Vagina (tissue), 2 donors: ENCODE data around the gene HTRA3. TPM values are rescaled to one million over a fixed set of nuclear protein-coding genes. Genes with fewer than 3 reads are reported as not detected.

Experiments used
- DNase-seq, 2 donors: peaks; one replicate each; pipeline ENCODE4 v3.0.0-alpha.2; 2017; ENCODE audit errors: extremely low spot score in 2 of 2
- H3K27ac ChIP-seq: fragments of 200-600 bp; sonication (generic); one replicate; pipeline ENCODE4 v1.5.1; 2019
- H3K27me3 ChIP-seq: fragments of 200-600 bp; sonication (generic); one replicate; pipeline ENCODE4 v1.5.1; 2019
- H3K36me3 ChIP-seq, 2 donors: fragments of 200-600 bp; sonication (generic); one replicate each; pipeline ENCODE4 v1.5.1; 2017 to 2019
- H3K4me1 ChIP-seq: fragments of 200-600 bp; sonication (generic); one replicate; pipeline ENCODE4 v1.5.1; 2019
- H3K4me3 ChIP-seq, 2 donors: fragments of 200-600 bp; sonication (generic); 1 replicate in 1 of 2; 2 replicates in 1 of 2; pipeline ENCODE4 v1.5.1; 2016 to 2019
- H3K9me3 ChIP-seq: fragments of 200-600 bp; sonication (generic); one replicate; pipeline ENCODE4 v1.5.1; 2019
- POLR2A ChIP-seq, 2 donors: fragments of 450-650 bp; IDR thresholded peaks; one replicate each; pipeline ENCODE4 v1.6.1; 2017; ENCODE audit warnings: antibody characterized with exemption in 2 of 2, mild to moderate bottlenecking in 2 of 2, moderate library complexity in 2 of 2
- POLR2AphosphoS5 ChIP-seq, 2 donors: sonication (generic); formaldehyde crosslinking; IDR thresholded peaks; one replicate each; pipeline ENCODE4 v1.9.0; 2017; ENCODE audit warnings: antibody characterized with exemption in 2 of 2, mild to moderate bottlenecking in 2 of 2, low read depth in 1 of 2; ENCODE audit not compliant: insufficient read depth in 1 of 2
- intact Hi-C: fragments of 100-400 bp; cut with DNase I; formaldehyde crosslinking; loops from one replicate; pipeline ENCODE4 v1.15.1; 2023
- total RNA-seq: library from RNA; depleted of rRNA; stranded (reverse); fragments of >200 nt; gene quantifications from one replicate; pipeline ENCODE4 v1.2.3, GENCODE V29; 2016
- TF ChIP-seq, protein P1 (sequence below), 3 experiments: fragments of 450-650 bp in 2 of 3; fragments of 200-600 bp in 1 of 3; sonication (generic) in 1 of 3; IDR thresholded peaks; one replicate each; pipeline ENCODE4 v1.5.1; 2017 to 2019; ENCODE audit warnings: antibody characterized with exemption in 3 of 3, mild to moderate bottlenecking in 2 of 3, moderate library complexity in 2 of 3

The HTRA3 gene
- total RNA-seq, 1 donor from 2014 or later: 33.1 TPM

DNA sequence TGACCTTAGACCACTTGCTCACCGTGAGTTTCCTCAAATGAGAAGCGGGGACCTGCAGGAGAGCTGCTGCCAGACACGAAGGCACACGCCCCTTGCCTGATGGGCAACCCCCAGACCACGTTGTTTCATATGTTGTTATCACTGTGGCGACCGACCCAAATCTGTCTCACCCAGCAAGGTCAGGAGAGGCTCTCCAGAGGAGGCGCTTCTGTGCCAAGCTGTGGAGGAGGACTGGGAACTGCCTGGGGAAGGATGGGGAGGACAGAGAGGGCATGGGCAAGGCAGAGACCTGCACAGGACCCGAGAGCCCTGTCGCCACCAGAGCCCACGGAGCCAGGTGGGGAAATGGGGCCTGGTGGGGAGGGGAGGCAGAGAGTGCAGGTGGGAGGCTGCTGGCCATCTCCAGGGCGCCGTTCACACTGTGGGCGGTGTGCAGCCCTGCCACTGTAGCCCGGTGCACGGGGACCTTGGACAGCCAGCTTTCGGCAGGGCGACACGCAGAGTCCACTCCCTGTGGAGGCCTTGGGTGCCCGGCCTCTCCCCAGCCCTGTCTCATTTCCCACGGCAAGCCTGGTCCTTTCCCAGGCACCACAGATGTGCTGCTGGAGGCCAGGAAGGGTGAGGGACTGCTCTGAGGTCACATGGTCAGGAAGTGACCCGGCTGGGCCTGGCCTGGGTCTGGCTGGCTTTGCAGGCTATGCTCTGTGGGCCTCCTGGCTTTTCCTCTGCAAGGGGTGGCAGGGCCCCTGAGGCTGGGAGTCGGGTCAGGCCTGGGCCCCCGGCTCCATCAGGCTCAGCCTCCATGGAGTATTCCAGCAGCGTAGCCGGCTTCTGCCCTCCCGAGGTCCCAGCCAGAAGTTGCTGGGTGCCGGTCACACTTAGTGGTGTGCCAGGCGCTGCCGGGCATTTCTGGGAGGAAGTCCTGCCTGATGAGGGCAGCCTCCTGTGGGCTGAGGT is 3.2 kb downstream of the HTRA3 start:
- H3K36me3 ChIP-seq: no peaks in the 10 kb centered on the region
- intact Hi-C loops: loop anchor here (10.0 kb wide), 1 partner anchor 132 kb away; no protein-coding TSS in a partner anchor
- peak overlapping the region; percentile 89 for H3K27ac ChIP-seq
- no peak for TF ChIP-seq POLR2A (IDR thresholded peaks at IDR 0.05)
- TF ChIP-seq POLR2AphosphoS5 (IDR thresholded peaks at IDR 0.05; ENCODE audit: insufficient read depth in 1 of 2, low read depth in 1 of 2): peak in 1 of 2 donors; percentile 22
- no peaks in the 10 kb centered on the region for H3K9me3 ChIP-seq
- no peaks in the 10 kb centered on the region for H3K27me3 ChIP-seq
- DNase-seq: no peak
- H3K4me3 ChIP-seq: no peak overlapping the region
- H3K4me1 ChIP-seq: peaks cover 73% of the 10 kb centered on the region

DNA sequence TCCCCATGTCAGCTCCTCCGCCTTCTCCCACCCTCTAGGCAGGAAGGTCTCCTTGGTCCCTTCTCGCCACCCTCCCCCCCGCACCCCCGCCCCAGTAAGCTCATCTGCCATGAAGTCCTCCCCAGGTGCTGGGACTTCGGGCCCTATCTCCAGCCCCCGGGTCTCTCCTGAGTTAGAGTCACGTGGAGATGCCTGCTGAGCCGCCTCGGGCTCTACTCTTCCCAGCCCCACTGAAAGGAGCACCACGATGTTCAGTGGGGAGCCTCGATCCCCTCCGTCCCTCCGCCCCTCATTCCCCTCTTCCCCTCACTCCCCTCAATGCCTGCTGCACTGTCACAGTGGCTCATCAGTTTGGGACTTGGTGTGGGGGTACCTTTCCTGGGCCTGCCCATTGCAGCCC is 3.9 kb downstream of the HTRA3 start:
- intact Hi-C loops: loop anchor here (10.0 kb wide), 1 partner anchor 131 kb away; no protein-coding TSS in a partner anchor
- H3K27me3 ChIP-seq: no peaks in the 10 kb centered on the region

DNA sequence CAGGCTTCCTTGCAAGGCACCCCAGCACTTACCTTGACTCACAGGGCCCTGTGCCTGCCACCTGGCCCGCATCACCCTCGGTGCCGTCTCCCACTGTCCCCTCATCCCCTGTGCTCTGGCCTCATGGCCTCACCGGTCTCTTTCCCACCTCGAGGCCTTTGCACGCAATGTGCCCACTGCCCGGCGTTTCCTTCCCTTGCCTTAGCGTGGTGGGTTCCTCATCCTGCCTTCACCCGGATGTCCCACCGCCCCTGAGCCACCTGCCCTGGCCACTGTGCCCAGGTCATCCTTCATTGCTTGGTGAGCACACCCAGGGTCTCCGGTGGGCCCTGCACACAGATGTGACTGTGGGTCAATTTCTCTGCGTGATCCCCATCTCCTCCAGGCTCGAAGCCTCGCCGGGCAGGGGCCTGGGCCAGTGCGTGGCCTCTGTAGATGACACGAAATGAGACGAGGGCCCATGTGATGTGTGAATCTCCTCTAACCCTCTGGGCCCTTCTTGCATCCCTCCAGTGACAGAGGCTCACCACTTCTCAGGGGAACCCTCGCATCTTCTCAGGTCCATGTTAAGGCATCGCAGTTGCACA is 4.6 kb downstream of the HTRA3 start:
- Histone ChIP-seq H3K4me3 (no peak overlapping the region), H3K4me1 (peaks cover 86% of the 10 kb centered on the region), H3K36me3 (no peaks in the 10 kb centered on the region), H3K27me3 (no peaks in the 10 kb centered on the region), H3K27ac (peak overlapping the region; percentile 89), H3K9me3 (no peaks in the 10 kb centered on the region)
- TF ChIP-seq POLR2A (IDR thresholded peaks at IDR 0.05): no peak
- no peak for TF ChIP-seq POLR2AphosphoS5 (IDR thresholded peaks at IDR 0.05; ENCODE audit: insufficient read depth in 1 of 2, low read depth in 1 of 2)
- TF ChIP-seq, protein P1, sequence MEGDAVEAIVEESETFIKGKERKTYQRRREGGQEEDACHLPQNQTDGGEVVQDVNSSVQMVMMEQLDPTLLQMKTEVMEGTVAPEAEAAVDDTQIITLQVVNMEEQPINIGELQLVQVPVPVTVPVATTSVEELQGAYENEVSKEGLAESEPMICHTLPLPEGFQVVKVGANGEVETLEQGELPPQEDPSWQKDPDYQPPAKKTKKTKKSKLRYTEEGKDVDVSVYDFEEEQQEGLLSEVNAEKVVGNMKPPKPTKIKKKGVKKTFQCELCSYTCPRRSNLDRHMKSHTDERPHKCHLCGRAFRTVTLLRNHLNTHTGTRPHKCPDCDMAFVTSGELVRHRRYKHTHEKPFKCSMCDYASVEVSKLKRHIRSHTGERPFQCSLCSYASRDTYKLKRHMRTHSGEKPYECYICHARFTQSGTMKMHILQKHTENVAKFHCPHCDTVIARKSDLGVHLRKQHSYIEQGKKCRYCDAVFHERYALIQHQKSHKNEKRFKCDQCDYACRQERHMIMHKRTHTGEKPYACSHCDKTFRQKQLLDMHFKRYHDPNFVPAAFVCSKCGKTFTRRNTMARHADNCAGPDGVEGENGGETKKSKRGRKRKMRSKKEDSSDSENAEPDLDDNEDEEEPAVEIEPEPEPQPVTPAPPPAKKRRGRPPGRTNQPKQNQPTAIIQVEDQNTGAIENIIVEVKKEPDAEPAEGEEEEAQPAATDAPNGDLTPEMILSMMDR (IDR thresholded peaks at IDR 0.05): no peak
- intact Hi-C loops: loop anchor here (10.0 kb wide), 1 partner anchor 131 kb away; no protein-coding TSS in a partner anchor
- DNase-seq: no peak

More for the DNA sequence above, 3.9 kb downstream of the HTRA3 start:
- Histone ChIP-seq H3K4me3 (no peak overlapping the region), H3K4me1 (peaks cover 80% of the 10 kb centered on the region), H3K27ac (peak overlapping the region; percentile 89), H3K36me3 (no peaks in the 10 kb centered on the region), H3K9me3 (no peaks in the 10 kb centered on the region)
- TF ChIP-seq POLR2AphosphoS5 (IDR thresholded peaks at IDR 0.05; ENCODE audit: insufficient read depth in 1 of 2, low read depth in 1 of 2) (no peak), POLR2A (IDR thresholded peaks at IDR 0.05) (no peak)
- TF ChIP-seq, protein P1 (IDR thresholded peaks at IDR 0.05): no peak
- no peak for DNase-seq

DNA sequence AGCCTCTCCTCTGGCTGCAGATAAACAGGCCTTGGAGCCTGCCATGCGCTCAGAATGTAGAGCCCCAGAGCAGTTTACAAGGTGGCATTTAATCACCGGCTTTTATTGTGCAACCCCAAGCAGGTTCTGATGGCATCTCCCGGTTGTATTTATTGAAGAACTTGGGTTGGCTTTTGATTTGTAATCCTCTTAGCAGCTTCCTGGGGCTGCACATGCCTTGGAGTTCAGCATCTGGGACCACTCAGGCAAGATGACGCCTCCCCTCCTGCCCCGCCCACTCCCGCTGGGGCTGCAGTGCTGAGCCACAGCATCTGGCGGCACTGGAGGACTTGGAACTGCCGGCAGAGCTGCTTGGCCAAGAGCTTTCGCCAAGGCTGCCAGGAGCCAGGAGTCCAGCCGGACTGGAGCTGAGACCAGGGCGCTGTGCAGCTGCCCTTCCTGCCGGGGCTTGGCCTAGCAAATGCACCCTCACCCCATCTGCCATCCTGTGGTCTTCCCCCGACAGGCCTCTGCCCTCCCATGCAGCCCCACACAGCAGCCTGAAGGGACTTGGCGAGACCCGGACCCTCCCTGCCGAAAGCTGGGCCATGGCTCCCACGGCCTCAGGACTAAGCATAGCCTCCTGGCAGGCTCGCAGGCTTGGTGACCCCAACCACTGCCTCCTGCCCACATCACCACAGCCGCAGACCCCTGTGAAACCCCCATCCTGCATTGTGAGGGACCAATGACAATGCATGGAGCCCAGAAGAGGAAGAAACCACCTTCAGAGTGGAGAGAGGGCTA is 5.4 kb downstream of the HTRA3 start:
- intact Hi-C loops: loop anchor here (10.0 kb wide), 1 partner anchor 130 kb away; no protein-coding TSS in a partner anchor
- H3K4me1 ChIP-seq: peaks cover 94% of the 10 kb centered on the region
- H3K4me3 ChIP-seq: peak overlapping the region in 1 of 2 donors; percentile 30
- no peaks in the 10 kb centered on the region for H3K27me3 ChIP-seq
- peak in 1 of 2 donors; percentile 95 for DNase-seq
- peak overlapping the region; percentile 89 for H3K27ac ChIP-seq
- TF ChIP-seq POLR2A (IDR thresholded peaks at IDR 0.05): no peak
- peak; percentile 38 to 87 for TF ChIP-seq POLR2AphosphoS5 (IDR thresholded peaks at IDR 0.05; ENCODE audit: insufficient read depth in 1 of 2, low read depth in 1 of 2)
- no peaks in the 10 kb centered on the region for H3K36me3 ChIP-seq
- no peaks in the 10 kb centered on the region for H3K9me3 ChIP-seq

DNA sequence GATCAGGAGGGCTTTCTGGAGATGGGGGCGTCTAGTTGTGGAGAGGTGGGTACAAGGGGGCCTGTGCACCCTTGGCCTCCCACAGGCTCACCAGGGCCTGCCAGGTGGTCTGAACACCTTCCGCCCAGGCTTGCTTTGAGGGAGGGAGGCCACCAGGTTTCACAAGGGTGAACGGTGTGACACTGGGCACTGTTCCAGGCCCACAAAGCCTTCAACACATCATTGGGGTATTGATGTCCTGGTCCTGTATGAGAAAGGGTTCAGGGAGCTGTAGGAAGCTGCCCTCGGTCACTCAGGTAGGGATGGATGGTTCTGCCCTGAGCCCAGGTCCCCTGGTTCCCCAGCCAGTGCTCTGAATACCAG is 6.0 kb downstream of the HTRA3 start:
- no peak for TF ChIP-seq POLR2AphosphoS5 (IDR thresholded peaks at IDR 0.05; ENCODE audit: insufficient read depth in 1 of 2, low read depth in 1 of 2)
- TF ChIP-seq, protein P1 (IDR thresholded peaks at IDR 0.05): no peak
- TF ChIP-seq POLR2A (IDR thresholded peaks at IDR 0.05): no peak
- no peak for DNase-seq
- Histone ChIP-seq H3K9me3 (no peaks in the 10 kb centered on the region), H3K27me3 (no peaks in the 10 kb centered on the region), H3K4me3 (no peak overlapping the region), H3K27ac (peak overlapping the region; percentile 89), H3K4me1 (peaks cover 94% of the 10 kb centered on the region), H3K36me3 (no peaks in the 10 kb centered on the region)
- intact Hi-C loops: loop anchor here (10.0 kb wide), 1 partner anchor 129 kb away; no protein-coding TSS in a partner anchor
